Midbrain (tissue), 1 donor: ENCODE data around the gene GSE1.
A peak's percentile ranks its signal among the peaks of the same experiment; 100 is the strongest.

ENCODE experiments used
- DNase-seq: peaks from one replicate; lab custom pipeline; 2025; lab: John Stamatoyannopoulos, UW

GSE1 gene

DNA sequence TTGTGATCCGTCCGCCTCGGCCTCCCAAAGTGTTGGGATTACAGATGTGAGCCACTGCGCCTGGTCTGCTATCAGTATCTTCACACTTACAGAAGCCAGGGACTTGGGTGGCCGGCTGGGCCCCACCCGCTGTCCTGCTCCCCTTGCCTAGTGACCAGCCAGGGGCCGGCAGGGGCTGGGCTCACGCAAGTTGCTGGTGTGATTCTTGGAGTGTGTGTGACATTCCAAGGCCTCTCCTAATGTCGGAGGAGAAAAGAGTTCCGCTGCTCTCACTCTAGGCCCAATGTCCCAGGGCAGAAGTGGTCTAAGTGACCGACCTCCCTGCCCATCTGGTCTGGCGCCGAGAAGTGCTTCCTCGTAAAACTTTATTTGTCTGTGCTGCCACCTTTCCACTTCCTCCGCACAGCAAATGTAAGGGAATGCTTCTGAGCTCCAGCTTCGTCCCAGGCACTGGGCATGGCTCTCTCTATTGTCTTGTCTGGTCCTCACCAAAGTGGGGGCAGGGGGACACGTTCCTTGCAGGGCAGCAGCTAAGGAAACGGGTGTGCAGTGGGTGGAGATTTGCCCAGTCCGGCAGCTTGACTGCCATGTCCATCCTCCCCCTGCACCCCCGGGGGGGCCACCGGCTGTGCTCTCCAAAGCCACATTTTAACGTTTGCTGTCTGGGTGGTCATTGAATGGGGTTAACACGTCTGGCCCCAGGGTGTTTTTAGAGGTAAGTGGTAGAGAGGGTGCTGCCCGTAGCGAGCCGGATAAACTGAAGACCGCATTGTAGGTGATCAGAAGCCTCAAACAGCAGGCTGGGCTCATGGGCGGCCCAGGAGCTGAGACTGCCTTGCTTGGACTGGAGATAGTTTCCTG is 7.8 kb upstream of the GSE1 start:
- DNase-seq, result no peak

DNA sequence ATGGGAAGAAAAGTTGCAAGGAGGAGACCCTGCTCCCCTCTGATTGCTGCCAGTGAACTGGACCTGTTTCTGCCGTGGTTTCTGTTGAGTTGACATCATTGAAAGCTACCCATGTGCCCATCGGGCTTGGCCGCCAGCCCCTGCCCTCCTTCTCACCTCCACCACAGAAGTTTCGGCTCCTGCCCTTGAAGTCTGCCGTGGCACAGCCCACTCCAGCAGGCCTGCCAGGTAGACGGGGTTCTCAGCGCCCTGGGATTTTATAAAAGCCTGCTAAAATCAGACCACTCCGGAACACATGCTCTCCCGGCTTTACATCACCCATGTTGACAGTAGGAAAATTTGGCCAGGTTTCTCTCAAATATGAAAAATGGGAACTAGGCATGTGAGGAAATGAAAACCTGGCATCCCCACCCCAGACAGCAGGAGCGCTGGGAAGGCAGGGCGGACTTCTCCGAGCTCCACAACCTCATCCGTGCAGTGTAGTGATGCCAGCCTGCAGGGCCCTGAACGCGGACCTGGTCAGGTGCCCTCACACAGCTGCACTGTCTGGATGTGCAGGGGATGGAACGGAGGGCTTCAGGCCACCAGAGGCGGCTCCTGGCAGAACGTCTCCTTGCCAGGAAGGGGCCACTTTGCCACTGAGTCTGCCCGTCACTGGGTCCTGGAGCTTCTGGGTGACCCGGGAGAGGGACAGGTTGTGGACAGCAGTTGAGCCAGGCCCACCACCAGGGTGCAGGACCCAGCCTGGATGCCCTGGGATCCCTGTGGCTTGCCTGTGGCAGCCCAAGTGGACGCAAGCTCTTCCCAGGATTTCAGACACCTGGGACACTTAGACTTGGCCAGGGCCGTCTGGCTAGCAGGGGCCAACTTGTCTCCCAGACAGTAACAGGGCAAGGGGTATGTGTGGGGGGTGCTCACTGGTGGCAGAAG is 6.9 kb upstream of the GSE1 start:
- DNase-seq, result no peak

DNA sequence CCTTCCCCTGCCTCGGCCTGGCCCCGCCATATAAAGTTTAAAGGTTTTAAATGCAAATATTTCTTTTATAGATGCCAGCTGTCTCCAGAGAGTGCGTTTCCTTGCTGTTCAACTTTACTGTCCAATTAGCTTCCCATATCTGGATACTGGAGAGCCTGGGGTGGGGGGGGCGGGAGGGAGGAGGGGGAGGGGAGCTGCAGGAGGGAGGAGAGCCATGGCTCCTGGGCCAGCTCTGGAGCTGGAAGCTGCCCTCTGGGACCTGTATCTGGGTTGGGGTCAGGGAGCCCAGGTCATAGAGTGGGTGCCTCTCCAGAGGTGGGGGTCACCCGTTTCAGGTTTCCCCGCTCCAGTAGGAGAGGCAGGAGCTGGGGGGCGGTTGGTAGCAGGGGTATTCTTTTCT is 6.2 kb upstream of the GSE1 start:
- no peak for DNase-seq

DNA sequence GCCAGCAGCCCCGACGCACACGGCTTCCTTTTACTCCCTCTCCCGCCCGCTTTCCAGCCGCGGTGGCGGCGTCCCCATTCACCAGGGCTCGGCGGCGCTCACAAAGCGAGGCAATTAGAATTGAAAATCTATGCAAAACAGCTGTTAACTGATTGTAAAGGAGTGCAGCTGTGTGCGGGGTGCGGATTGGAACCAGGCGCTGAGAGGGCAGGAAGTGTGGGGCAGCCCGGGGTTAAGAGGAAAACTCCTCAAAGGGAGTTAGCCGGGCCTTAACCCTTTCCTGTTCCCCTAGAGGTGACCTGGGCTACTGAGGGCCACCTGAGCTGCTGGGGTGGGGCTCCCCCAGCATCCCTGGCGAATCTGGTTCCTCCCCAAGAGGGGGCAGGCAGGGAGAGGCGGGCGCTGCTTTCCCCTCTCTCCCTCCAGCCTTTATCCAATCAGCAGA is 5.8 kb upstream of the GSE1 start:
- no peak for DNase-seq

DNA sequence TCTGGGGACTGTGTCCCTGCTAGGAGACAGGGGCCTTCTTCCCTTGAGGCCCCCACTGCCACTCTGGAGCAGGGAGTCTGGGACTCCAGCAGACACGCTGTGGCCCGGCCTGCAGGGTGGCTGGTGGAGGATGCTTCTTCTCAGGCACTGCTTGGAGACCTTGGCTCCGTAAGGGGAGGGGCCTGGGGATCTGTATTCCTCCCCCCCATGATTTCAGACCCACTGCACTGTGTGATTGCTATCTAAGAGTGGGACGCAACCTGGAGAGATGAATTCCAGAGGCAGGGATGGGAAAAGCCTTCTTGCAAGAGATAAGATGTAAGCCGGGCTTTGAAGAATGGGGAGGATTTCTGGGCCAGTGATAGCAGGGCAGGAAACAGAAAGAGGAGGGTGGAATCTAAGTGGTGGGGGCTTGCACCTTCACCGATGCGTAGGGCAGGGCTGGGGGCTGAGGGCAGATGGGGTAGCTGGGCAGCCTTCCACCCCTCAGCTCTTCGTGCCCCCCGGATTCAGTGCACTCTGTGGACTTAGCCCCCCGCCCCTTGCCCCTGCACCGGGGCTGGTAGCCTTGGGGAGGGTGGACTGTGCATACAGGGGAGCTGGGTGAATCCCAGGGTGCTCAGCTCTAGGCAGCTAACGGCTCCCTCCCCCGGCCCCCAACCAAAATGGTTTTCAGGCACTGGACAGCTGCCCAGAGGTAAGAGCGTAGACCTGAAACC is 5.2 kb upstream of the GSE1 start:
- no peak for DNase-seq

DNA sequence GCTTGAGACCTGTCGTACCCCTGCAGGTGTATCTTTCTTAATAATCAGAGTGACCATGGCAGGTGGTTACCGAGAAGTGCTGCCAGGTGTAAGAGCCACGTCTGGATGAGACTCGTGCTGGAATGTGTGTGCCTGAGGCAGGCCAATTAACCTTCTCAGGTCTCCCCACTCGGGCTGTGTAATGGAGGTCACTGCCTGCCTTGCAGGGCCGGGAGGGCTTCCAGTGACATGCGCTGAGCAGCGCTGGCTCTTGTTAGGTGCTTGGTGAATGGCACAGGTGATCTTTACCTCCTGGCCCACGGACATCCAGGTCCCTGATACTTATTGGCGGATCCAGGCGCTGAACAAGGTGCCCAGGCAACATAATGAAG is 4.6 kb upstream of the GSE1 start:
- no peak for DNase-seq

DNA sequence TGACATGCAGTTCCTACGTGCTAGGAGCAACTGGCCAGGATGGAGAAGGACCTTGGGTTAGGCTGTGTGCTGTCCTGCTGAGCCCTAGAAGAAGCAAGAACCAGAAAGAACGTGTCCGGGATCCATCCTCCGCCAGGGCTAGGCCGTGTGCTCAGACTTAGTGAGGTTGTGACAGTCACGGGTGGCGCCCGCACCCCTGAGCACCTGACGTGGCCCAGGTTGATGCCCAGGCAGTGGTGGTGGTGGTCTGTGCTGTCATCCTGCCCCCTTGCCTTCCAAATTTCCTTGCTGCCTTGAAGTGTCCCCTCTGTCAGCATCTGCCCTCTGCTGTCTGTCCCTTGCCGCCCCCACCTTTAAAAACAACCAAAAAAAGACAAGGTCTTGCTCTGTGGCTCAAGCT is 4.2 kb upstream of the GSE1 start:
- no peak for DNase-seq

DNA sequence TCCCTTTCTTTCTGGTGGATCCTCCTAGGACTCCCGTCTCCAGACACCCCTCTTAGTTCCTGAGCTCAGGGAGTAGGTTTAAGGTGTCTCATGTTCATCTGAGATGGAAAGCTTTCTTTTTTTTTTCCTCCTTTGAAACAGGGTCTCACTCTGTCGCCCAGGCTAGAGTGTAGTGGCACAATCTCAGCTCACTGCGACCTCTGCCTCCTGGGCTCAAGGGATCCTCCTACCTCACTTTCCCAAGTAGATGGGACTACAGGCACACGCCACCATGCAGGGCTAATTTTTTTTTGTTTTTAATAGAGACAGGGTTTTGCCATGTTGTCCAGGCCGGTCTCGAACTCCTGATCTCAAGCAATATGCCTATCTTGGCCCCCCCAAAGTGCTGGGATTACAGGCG is 3.6 kb upstream of the GSE1 start:
- no peak for DNase-seq

DNA sequence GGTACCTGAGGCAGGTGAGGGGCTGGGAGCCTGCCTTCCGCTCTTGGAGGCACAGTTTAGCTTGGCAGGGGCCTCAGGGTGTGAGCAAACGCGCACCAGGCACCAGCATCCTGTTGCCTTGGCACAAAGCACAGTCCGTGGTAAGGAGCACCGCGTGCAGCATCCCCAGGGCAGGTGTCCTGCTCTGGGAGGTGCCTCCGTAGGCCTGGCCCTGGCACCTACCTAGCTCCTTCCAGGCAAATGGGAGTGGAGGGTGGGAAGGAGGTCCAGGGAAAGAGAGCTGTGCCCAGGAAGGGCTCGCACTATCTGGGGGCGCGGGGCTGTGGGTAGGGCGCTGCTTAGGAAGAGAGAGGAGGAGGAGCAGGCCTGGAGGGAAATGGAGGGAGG is 3.1 kb upstream of the GSE1 start:
- no peak for DNase-seq

DNA sequence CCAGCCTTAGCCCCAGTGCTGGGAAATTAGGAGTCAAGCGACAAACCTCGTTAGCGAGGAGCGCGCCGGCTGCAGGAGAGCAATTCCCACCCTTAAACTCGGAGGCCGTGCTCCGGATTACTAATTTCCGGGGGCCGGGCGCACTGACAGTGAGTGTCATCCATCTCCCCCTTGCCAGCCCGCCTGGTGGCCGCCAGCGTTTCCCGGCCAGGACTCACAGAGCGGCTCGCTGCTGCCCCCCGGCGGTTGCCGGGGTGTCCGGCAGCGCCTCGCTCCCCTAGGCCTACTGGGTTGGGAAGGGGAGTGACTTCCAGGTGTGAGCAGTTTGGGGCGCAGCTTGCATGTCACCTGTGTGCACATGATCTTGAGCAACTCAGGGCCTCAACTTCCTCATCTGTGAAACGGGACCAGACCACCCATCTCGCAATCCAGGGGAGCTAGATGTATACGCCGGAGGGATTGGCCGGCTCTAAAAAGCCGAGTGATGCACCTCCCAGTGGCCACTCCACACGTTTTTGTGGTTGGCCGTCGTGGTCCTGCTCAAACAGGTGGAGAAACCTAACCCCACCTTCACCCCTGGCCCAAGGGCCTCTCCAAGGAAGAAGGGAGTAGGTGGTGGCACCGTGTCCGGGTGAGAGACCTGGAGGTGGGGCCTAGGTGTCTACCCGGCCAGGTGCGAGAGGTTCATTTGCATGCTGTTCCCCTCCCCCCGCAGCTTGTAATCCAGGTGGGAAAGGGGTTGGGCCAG is 2.5 kb upstream of the GSE1 start:
- DNase-seq, result peak; percentile 89

DNA sequence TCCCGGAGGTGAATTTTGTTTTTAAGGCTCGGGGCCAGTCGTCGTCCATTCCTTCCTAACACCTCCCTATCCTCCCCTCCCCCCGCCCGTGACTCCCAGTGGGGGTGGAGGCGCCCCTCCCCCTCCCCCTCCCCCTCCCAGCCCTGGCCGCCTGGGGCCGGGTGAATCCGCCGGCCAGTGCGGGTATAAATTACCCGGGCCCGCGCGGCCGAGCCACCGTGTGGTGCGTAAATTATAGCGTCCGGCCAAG is 2.0 kb upstream of the GSE1 start:
- peak; percentile 46 for DNase-seq

DNA sequence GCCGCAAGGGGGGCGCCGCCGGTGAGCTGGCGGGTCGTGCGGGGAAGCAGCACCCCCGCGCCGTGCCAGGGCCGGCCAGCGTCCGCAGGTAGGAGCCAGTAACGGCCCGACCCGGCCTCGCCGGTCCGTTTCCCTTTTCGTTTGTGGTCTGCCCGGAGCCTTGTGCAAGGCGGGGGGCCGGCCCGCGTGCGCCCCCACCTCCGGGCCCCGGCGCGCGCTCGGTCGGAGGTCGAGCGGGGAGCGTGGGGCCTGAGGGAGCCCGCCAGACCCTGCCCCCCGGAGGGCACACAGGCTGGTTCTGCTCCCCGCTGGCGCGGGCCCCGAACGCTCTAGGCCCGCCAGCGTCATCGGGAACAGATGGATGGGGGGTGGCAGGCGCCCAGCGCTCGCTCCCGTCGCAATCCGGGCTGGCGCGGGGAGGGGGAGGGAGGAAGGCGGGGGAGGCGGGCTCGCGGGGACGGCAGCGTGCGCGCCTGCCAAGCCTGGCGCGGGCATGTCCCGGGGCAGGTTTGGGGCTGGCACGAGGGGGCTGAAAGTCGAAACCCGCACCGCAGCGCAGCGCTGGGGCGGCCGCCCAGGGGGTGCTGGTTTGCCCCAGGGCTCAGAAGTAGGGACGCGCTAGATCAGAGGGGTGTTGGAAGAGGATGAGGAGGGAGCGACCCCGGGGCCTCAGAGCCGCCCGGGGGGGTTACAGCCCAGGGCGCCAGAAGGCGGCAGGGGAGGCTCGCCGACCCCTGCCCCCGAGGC is 1.5 kb upstream of the GSE1 start:
- DNase-seq, result peak; percentile 85

DNA sequence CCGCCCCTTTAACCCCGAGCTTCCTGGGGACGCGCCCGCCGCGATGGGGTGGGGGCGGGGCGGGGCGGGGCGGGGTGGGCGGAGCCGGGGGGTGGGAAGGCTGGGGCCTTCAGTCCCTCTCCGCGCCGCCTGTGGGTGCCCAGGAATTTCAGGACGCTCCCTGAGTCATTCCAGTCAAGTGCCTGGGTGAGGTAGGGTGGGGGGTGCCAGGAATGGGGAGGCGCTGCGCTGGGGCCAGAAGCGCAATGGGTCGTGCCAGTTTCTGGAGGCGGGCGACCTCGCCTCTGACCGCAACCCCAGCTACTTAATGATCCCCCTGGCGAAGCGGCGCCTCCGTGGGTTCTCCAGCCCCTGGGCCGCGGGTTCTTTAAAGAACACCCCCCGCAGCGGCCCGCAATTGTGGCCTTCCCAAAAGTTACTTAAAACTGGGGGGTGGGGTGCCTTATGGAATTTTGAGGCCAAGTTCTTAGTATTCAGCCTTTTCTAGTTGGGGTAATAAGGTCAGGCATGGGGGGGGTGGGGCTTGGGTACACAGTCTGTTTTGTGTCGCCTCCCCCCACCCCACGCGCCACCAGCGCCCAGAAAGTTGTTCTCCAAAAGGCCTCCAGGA is 826 bp upstream of the GSE1 start:
- DNase-seq, result no peak

DNA sequence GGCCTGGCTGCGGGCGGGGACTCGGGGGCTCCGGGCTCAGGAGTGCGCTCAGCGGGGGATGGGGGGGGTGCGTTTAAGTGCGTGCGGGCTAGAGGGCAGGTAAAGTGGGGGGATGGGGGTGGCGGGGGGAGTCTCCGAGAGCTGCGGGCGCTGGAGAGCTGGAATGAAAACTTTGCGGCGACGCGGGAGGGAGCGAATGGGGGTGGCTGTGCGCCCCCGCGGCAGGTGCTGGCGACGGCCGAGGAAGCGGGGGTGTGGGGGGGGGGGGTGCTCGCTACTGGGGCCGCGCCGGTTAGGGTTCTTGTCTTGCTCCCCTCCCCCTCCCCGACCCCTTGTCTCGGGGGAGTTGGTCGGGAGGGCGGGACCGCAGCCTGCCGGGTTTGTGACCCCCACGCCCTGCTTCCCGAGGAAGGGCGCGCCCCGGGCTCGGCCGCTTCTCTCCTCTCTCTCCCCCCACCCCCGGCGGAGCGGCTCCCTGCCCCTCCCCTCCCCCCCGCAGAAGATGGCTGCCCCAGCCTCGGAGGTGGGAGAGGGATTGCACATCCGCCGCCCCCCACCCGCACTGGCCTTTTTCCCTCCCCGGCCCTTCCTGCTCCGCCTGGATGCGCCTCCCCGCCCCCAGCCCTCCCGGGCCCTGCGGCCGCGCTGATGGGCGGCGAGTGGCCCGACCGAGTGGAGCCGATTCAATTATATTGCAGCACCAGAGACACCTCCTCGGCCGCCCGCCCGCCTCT is 649 bp downstream of the GSE1 start:
- DNase-seq, result no peak

DNA sequence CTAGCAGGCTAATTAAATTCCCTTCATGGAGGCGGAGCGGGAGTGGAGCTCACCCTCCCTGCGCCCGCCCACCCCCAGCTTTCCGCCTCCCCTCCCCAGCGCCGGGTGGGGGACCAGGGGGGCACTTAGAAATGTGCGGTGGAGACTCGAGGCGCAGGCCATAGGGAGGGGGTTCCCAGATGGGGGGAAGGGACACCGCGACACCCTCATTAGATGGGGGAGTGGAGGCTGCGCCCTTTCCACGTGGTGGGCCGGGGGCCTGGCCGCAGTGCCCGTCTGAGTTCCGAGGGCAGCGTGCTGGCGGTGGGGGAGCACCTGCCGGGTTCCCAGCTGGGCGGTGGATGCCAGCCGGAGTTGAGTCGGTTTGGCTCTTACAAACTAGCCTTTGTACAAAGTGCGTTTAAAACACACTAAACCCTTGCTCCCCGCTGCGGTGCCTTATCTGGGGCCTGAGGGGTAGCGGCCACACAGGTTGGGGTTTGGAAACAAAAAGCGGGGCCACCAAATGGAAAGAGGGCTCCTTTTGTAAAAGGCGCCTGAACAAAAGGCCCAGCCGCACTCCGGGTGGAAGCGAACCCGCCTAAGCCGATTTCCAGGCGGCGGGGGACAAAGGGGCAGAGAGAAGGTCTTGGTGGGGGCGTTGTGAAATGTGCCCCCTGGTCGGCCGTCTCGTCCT is 1.4 kb downstream of the GSE1 start:
- DNase-seq, result no peak

DNA sequence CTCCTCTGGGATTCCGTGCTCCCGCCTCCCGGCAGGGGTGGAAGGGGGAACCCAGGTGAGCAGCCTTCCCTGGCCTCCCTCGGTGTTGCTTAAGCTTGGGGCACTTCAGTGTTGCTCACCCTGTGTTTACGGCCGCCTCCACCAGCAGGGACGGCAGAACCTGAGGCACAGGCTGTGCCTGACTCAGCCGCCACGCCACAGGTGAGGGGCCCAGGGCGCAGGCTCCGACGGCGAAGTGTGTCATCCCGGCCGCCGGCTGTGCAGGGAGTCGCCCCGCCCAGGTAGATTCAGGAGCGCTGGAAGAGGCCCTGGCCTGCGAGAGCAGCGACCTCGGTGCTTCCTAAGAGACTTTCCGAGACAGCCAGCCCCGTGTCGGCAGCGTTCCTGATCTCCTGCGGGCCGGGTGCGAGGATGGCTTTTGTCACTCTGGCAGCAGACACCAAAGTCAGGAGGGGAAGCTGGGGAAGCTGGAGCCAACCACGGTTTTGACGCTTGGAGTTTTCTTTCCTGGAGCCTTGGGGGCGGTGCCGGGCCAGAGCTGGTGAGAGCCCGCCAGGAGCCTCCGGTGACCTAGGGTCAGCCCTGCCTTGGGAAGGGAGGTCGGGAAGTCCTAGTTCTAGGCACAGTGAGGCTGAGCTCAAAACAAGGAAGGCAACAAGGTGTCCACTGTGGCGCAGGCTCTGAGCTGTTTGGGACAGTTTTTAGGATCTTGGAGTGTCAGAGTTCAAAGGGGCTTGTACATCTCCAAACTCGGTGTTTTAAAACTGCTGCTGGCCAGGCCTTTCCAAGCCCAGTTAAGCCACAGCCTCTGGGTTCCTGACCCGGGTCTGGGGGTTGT is 2.1 kb downstream of the GSE1 start:
- DNase-seq, result no peak

DNA sequence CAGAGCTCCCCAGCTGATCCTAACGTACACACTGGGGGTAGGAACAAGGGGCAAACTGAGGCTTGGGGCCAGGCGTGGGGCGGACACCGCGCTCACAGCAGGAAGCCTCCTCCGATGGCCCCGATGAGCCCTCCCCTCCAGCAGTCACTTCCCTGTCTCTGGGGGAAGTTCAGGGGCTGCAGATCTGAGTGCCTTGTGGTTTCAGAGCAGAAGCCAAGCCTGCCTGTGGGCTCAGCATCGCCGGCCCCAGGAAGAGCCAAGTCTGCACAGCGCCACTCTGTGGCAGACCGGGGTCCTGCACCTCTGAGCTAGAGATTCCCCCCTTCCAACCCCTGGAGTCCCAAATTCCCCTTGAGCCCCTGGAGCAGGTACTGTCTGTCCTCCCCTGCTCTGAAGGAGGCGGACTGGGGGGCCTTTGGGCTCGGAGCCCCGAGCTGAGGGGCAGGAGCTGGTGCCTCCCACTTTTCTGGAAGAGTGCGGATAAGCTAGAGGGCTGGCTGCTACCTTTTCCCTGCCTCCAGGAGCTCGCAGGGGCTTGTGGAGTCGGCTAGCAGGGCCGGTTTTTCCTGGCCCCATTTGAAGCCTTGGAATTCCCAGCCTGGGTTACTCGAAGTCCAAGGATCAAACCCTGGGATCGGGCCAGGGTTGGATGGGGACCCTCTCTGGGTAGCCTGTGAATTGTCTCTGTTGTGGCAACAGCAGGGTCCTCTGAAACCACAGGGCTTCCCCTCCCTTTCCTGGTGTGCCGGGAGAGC is 2.9 kb downstream of the GSE1 start:
- DNase-seq, result peak; percentile 71
